Stimulated activated CD4-positive, alpha-beta T cell treated with anti-CD3 and anti-CD28 coated beads, Interleukin-12 subunit alpha, Interleukin-12 subunit beta, amount 100 ng/mL, for 24 hours (primary cell): ENCODE measurements around the gene SGK2.
"Not testable (repeated sequence)": the region's sequence is repeated elsewhere in the genome, so short reads cannot be mapped to it uniquely, and the experiment has no call there.

ENCODE experiments used
- DNase-seq, 2 experiments: peaks; one replicate each; pipeline ENCODE4 v3.0.0-alpha.2; 2020; ENCODE audit warnings: low read depth in 2 of 2

Gene SGK2

GRCh38 chr20:43563429-43563828 is 4.6 kb downstream of the SGK2 start:
- no peak for DNase-seq

- DNase-seq, result no peak
Observed at GRCh38 chr20:43563991-43564390, 5.2 kb downstream of the SGK2 start.

GRCh38 chr20:43564455-43564854 is 5.6 kb downstream of the SGK2 start:
- DNase-seq, result no peak

GRCh38 chr20:43564993-43565757 is 6.3 kb downstream of the SGK2 start:
- no peak for DNase-seq

- no peak for DNase-seq
Observed at GRCh38 chr20:43565758-43566104, 6.9 kb downstream of the SGK2 start.

- DNase-seq, result no peak
Observed at GRCh38 chr20:43567477-43567876, 8.7 kb downstream of the SGK2 start.

- no peak for DNase-seq
Observed at GRCh38 chr20:43568706-43569105, 9.9 kb downstream of the SGK2 start.

GRCh38 chr20:43569282-43569681 is 10.5 kb downstream of the SGK2 start:
- no peak for DNase-seq

- DNase-seq, result no peak
Observed at GRCh38 chr20:43570496-43570895, 11.7 kb downstream of the SGK2 start.

GRCh38 chr20:43571310-43571709 is 12.5 kb downstream of the SGK2 start:
- no peak for DNase-seq

- DNase-seq, result no peak
Observed at GRCh38 chr20:43571771-43572170, 12.9 kb downstream of the SGK2 start.

GRCh38 chr20:43572891-43573290 is 14.1 kb downstream of the SGK2 start:
- no peak for DNase-seq

- no peak for DNase-seq
Observed at GRCh38 chr20:43576108-43576507, 17.3 kb downstream of the SGK2 start.

- no peak for DNase-seq
Observed at GRCh38 chr20:43579861-43580793, 21.3 kb downstream of the SGK2 start.

- DNase-seq, result no peak
Observed at GRCh38 chr20:43583133-43583864, 24.5 kb downstream of the SGK2 start.

- DNase-seq, result no peak
Observed at GRCh38 chr20:43583982-43584432, 25.2 kb downstream of the SGK2 start.

- DNase-seq, result no peak
Observed at GRCh38 chr20:43584448-43585136, 25.8 kb downstream of the SGK2 start.

GRCh38 chr20:43586641-43587040 is 27.8 kb downstream of the SGK2 start:
- DNase-seq, result no peak

GRCh38 chr20:43588526-43588925 is 29.7 kb downstream of the SGK2 start:
- DNase-seq, result not testable (repeated sequence)

GRCh38 chr20:43590036-43590391 is 31.2 kb downstream of the SGK2 start:
- DNase-seq, result peak in 1 of 2 experiments; percentile 1
